Mucosa of gallbladder (tissue), 1 donor: ENCODE data around the gene VWA3B. TPM values are rescaled to one million over a fixed set of nuclear protein-coding genes. Genes with fewer than 3 reads are reported as not detected.

ENCODE experiments used
- DNase-seq: peaks from one replicate; pipeline ENCODE4 v3.0.0-alpha.2; 2020; ENCODE audit warnings: low spot score
- total RNA-seq: library from RNA; stranded (reverse); gene quantifications from one replicate; pipeline ENCODE4 v1.2.1, GENCODE V29; 2021
- donor health status: DM: no; HTN: no; CAD: no.

VWA3B gene
- total RNA-seq, 1 donor from 2014 or later, result 0.58 TPM

- DNase-seq, result no peak
These were observed 85.3 kb downstream of the VWA3B start for GRCh38 chr2:98172150-98172765.

- DNase-seq, result no peak
These were observed 86.0 kb downstream of the VWA3B start for GRCh38 chr2:98172951-98173350.

- DNase-seq, result no peak
These were observed 88.8 kb downstream of the VWA3B start for GRCh38 chr2:98175811-98176210.

GRCh38 chr2:98177286-98177685, 90.3 kb downstream of the VWA3B start:
- no peak for DNase-seq

GRCh38 chr2:98177986-98178385, 91.0 kb downstream of the VWA3B start:
- DNase-seq, result no peak

- DNase-seq, result no peak
These were observed 93.5 kb downstream of the VWA3B start for GRCh38 chr2:98180456-98180855.

- DNase-seq, result no peak
These were observed 94.4 kb downstream of the VWA3B start for GRCh38 chr2:98181346-98181745.

- DNase-seq, result no peak
These were observed 98.8 kb downstream of the VWA3B start for GRCh38 chr2:98185801-98186200.

GRCh38 chr2:98187194-98187593, 100.2 kb downstream of the VWA3B start:
- no peak for DNase-seq

GRCh38 chr2:98188351-98189046, 101.5 kb downstream of the VWA3B start:
- no peak for DNase-seq

- DNase-seq, result no peak
These were observed 104.9 kb downstream of the VWA3B start for GRCh38 chr2:98191883-98192282.

GRCh38 chr2:98201576-98201975, 114.6 kb downstream of the VWA3B start:
- no peak for DNase-seq

GRCh38 chr2:98205889-98206288, 118.9 kb downstream of the VWA3B start:
- DNase-seq, result no peak

- DNase-seq, result no peak
These were observed 125.4 kb downstream of the VWA3B start for GRCh38 chr2:98212092-98213000.

GRCh38 chr2:98216616-98217015, 129.6 kb downstream of the VWA3B start:
- no peak for DNase-seq

GRCh38 chr2:98219152-98219551, 132.2 kb downstream of the VWA3B start:
- DNase-seq, result no peak

GRCh38 chr2:98233941-98234340, 147.0 kb downstream of the VWA3B start:
- DNase-seq, result no peak

GRCh38 chr2:98234776-98235175, 147.8 kb downstream of the VWA3B start:
- no peak for DNase-seq

- no peak for DNase-seq
These were observed 150.0 kb downstream of the VWA3B start for GRCh38 chr2:98236935-98237334.

- no peak for DNase-seq
These were observed 153.9 kb downstream of the VWA3B start for GRCh38 chr2:98240786-98241398.

GRCh38 chr2:98241592-98241991, 154.6 kb downstream of the VWA3B start:
- no peak for DNase-seq

GRCh38 chr2:98242003-98242402, 155.0 kb downstream of the VWA3B start:
- DNase-seq, result no peak
